ENCODE measurements around the gene PRTG.
"Not testable (repeated sequence)": the region's sequence is repeated elsewhere in the genome, so short reads cannot be mapped to it uniquely, and the experiment has no call there.

Gene PRTG

DNA sequence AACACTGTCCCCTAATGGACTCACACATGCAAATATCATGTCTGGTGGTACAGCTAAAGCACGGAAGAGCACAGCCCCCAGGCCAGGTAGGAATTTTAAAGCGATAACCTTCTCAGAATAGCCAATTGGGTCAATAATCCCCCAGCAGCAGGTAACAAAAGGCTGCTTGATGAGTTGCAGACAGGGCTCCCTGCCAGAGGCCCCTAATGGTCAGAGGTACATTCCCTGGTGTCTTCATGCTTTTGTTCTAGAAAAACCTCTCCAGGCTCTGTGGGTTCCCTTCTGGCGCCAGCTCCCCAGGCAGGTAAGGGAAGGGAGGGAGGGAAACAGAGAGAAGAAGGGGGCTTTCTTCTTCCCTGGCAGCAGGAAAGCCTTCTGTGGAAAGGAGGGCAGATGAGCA lies 43.4 kb upstream of the PRTG start:
- no peak for TF ChIP-seq EZH2phosphoT487 (IDR thresholded peaks at IDR 0.05; ENCODE audit: borderline replicate concordance, low read length)
- TF ChIP-seq, protein P1, sequence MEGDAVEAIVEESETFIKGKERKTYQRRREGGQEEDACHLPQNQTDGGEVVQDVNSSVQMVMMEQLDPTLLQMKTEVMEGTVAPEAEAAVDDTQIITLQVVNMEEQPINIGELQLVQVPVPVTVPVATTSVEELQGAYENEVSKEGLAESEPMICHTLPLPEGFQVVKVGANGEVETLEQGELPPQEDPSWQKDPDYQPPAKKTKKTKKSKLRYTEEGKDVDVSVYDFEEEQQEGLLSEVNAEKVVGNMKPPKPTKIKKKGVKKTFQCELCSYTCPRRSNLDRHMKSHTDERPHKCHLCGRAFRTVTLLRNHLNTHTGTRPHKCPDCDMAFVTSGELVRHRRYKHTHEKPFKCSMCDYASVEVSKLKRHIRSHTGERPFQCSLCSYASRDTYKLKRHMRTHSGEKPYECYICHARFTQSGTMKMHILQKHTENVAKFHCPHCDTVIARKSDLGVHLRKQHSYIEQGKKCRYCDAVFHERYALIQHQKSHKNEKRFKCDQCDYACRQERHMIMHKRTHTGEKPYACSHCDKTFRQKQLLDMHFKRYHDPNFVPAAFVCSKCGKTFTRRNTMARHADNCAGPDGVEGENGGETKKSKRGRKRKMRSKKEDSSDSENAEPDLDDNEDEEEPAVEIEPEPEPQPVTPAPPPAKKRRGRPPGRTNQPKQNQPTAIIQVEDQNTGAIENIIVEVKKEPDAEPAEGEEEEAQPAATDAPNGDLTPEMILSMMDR (IDR thresholded peaks at IDR 0.05; ENCODE audit: low read depth, low read length, poor library complexity, severe bottlenecking), result no peak
- Histone ChIP-seq H3K9me3 (ENCODE audit: control insufficient read depth, insufficient read depth, low read length) (no peaks in the 10 kb centered on the region), H3K9me2 (replicated peaks; ENCODE audit: control insufficient read depth, low read length) (no peaks in the 10 kb centered on the region), H3K27me3 (ENCODE audit: control insufficient read depth, low read length) (no peaks in the 10 kb centered on the region), H4K20me1 (ENCODE audit: control insufficient read depth, insufficient read depth, low read depth, low read length) (no peaks in the 10 kb centered on the region), H3F3A (ENCODE audit: control insufficient read depth, insufficient read depth) (no peaks in the 10 kb centered on the region), H3K4me1 (ENCODE audit: control insufficient read depth, low read length) (no peaks in the 10 kb centered on the region), H3K79me2 (ENCODE audit: control insufficient read depth, low read length) (no peaks in the 10 kb centered on the region), H3K36me3 (ENCODE audit: control insufficient read depth, low read length) (no peaks in the 10 kb centered on the region), H3K4me3 (ENCODE audit: low read length) (no peak overlapping the region), H3K27ac (ENCODE audit: low read depth, low read length) (no peak overlapping the region), H3K4me2 (ENCODE audit: low read length) (no peak overlapping the region)

DNA sequence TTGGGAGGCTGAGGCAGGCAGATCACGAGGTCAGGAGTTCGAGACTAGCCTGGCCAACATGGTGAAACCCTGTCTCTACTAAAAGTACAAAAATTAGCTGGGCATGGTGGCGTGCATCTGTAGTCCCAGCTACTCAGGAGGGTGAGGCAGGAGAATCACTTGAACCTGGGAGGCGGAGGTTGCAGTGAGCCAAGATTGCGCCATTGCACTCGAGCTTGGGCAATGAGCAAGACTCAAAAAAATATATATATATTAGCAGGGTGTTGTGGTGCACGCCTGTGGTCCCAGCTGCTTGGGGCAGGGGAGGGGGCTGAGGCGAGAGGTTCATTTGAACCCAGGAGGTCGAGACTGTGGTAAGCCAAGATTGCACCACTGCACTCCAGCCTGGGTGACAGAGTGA lies 42.6 kb upstream of the PRTG start:
- H3K9me3 ChIP-seq (ENCODE audit: control insufficient read depth, insufficient read depth, low read length); H3K36me3 ChIP-seq (ENCODE audit: control insufficient read depth, low read length); H3K9me2 ChIP-seq (replicated peaks; ENCODE audit: control insufficient read depth, low read length); H3K4me2 ChIP-seq (ENCODE audit: low read length); H3K79me2 ChIP-seq (ENCODE audit: control insufficient read depth, low read length); H3K27me3 ChIP-seq (ENCODE audit: control insufficient read depth, low read length); H3K27ac ChIP-seq (ENCODE audit: low read depth, low read length); H4K20me1 ChIP-seq (ENCODE audit: control insufficient read depth, insufficient read depth, low read depth, low read length); H3K4me1 ChIP-seq (ENCODE audit: control insufficient read depth, low read length); H3K4me3 ChIP-seq (ENCODE audit: low read length); H3F3A ChIP-seq (ENCODE audit: control insufficient read depth, insufficient read depth): not testable (repeated sequence)

DNA sequence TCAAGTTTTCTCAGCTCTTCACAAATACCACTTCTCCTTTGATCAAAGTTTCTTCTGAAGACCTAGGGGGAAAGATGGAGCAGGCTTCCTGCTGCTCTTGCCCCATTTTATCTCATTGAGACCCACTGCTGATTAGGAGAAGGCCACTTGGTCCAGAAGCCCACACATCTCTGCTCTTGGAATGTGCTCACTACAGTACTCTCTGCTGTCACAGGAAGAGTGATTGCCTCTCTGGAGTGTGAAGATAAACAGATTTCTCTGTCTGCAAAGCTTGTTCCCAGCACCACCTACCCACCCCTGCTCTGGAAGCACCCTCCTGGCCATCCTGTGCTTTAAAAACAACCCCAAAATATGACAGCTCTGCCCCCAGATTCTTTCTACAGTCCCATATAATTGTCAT lies 41.3 kb upstream of the PRTG start:
- no peaks in the 10 kb centered on the region for H3K79me2 ChIP-seq (ENCODE audit: control insufficient read depth, low read length)
- no peaks in the 10 kb centered on the region for H3K27me3 ChIP-seq (ENCODE audit: control insufficient read depth, low read length)
- H3K4me3 ChIP-seq (ENCODE audit: low read length), result no peak overlapping the region
- H4K20me1 ChIP-seq (ENCODE audit: control insufficient read depth, insufficient read depth, low read depth, low read length), result no peaks in the 10 kb centered on the region
- no peaks in the 10 kb centered on the region for H3K9me3 ChIP-seq (ENCODE audit: control insufficient read depth, insufficient read depth, low read length)
- no peaks in the 10 kb centered on the region for H3F3A ChIP-seq (ENCODE audit: control insufficient read depth, insufficient read depth)
- no peak for TF ChIP-seq EZH2phosphoT487 (IDR thresholded peaks at IDR 0.05; ENCODE audit: borderline replicate concordance, low read length)
- TF ChIP-seq, protein P1 (IDR thresholded peaks at IDR 0.05; ENCODE audit: low read depth, low read length, poor library complexity, severe bottlenecking), result no peak
- H3K27ac ChIP-seq (ENCODE audit: low read depth, low read length), result no peak overlapping the region
- H3K36me3 ChIP-seq (ENCODE audit: control insufficient read depth, low read length), result no peaks in the 10 kb centered on the region
- no peaks in the 10 kb centered on the region for H3K4me1 ChIP-seq (ENCODE audit: control insufficient read depth, low read length)
- no peaks in the 10 kb centered on the region for H3K9me2 ChIP-seq (replicated peaks; ENCODE audit: control insufficient read depth, low read length)
- no peak overlapping the region for H3K4me2 ChIP-seq (ENCODE audit: low read length)

DNA sequence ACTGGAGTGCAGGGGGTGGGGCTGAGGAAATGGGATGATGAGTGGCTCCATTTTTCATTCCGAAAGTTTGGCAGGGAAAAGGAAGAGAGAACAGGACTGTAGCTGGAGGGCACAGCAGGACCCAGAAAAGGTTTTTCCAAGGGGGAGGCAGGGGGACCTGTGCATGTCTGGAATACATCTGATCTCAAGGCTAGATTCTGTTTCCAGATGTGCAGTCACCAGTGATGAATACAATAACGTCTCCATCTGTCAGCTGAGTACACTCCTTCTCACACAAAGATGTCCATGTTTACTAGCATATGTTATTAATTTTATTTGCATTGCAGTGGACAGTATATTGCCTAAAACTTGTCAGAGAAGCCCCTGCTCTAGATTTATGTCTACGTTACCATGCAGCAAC lies 39.9 kb upstream of the PRTG start:
- no peak overlapping the region for H3K27ac ChIP-seq (ENCODE audit: low read depth, low read length)
- H3K36me3 ChIP-seq (ENCODE audit: control insufficient read depth, low read length), result no peaks in the 10 kb centered on the region
- no peak overlapping the region for H3K4me3 ChIP-seq (ENCODE audit: low read length)
- H4K20me1 ChIP-seq (ENCODE audit: control insufficient read depth, insufficient read depth, low read depth, low read length), result no peaks in the 10 kb centered on the region
- no peaks in the 10 kb centered on the region for H3K79me2 ChIP-seq (ENCODE audit: control insufficient read depth, low read length)
- no peaks in the 10 kb centered on the region for H3K4me1 ChIP-seq (ENCODE audit: control insufficient read depth, low read length)
- no peaks in the 10 kb centered on the region for H3K9me3 ChIP-seq (ENCODE audit: control insufficient read depth, insufficient read depth, low read length)
- TF ChIP-seq, protein P1 (IDR thresholded peaks at IDR 0.05; ENCODE audit: low read depth, low read length, poor library complexity, severe bottlenecking), result no peak
- no peak for TF ChIP-seq EZH2phosphoT487 (IDR thresholded peaks at IDR 0.05; ENCODE audit: borderline replicate concordance, low read length)
- no peaks in the 10 kb centered on the region for H3F3A ChIP-seq (ENCODE audit: control insufficient read depth, insufficient read depth)
- no peaks in the 10 kb centered on the region for H3K9me2 ChIP-seq (replicated peaks; ENCODE audit: control insufficient read depth, low read length)
- no peaks in the 10 kb centered on the region for H3K27me3 ChIP-seq (ENCODE audit: control insufficient read depth, low read length)
- no peak overlapping the region for H3K4me2 ChIP-seq (ENCODE audit: low read length)

Data from DOHH2 (cell line).